GM18858 (cell line): ENCODE measurements around the gene VAV1.
"Not testable (repeated sequence)": the region's sequence is repeated elsewhere in the genome, so short reads cannot be mapped to it uniquely, and the experiment has no call there.

Experiments
- ATAC-seq: cut with Tn5 transposase; IDR thresholded peaks from one replicate; pipeline ENCODE4 v1.9.1; 2021; ENCODE audit not compliant: unreplicated experiment

The VAV1 gene

DNA sequence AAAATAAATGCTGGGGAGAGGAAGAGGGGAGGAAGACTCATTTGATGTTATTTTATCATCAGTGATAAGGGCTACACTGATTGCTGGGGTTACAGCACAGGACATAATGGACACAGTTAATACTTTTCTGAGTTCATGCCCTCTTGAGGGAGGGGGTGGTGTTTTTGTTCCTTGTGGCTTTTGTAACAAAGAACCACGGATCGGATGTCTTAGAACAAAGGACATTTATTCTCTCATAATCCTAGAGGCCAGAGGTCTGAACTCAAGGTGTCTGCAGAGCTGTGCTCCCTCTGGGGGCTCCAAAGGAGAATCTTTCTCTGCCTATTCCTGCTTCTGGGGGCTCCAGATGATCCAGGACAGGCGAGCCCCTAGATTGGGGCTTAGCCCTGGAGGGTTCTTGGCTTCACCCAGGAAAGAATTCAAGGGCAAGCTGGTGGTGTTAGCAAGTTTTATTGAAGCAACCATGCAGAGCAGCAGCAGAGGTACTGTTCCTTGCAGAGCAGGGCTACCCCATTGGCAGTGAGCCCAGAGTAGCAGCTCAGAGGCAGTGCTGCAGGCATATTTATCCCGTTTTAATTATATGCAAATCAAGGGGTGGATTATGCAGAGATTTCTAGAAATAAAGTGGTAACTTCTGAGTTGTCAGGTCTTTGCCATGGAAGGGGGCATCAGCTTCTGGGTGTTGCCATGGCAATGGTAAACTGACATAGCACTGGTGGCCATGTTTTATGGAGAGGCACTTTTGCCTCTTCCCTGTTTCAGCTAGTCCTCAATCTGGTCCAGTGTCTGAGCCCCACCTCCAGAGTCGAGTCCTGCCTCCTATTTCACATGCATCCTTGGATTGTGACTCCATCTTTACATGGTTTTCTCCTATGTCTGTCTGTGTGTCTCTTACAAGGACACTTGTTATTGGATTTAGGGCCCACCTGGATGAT, 18.0 kb downstream of the VAV1 start:
- ATAC-seq, result no peak

DNA sequence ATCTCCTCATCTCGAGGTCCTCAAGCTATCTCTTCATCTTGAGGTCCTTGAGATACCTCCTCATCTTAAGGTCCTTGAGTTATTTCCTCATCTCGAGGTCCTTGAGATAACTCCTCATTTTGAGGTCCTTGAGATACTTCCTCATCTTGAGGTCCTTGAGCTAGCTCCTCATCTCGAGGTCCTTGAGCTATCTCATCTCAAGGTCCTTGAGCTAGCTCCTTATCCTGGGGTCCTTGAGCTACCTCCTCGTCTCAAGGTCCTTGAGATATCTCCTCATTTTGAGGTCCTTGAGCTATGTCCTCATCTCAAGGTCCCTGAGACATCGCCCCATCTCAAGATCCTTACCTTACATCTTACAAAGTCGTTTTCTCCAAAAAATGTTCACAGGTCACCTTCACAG, 18.7 kb downstream of the VAV1 start:
- ATAC-seq, result no peak

DNA sequence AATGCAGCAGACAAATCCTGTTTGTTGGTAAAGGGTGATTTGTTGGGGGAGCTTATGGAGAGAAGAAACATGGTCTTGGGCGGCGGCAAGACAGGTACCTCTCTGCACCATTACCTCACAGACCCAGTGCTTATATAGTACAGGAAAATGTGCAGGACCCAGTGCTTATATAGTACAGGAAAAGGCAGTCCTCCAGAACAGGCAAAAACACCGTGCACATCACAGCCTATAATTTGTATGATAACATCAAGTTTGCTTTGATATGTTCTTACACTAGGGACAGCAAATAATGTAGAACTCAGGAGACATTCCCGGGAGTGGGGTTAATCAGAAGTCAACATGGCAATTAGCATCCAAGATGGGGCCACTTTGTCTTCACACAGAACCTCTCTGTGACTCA, 20.9 kb downstream of the VAV1 start:
- no peak for ATAC-seq

DNA sequence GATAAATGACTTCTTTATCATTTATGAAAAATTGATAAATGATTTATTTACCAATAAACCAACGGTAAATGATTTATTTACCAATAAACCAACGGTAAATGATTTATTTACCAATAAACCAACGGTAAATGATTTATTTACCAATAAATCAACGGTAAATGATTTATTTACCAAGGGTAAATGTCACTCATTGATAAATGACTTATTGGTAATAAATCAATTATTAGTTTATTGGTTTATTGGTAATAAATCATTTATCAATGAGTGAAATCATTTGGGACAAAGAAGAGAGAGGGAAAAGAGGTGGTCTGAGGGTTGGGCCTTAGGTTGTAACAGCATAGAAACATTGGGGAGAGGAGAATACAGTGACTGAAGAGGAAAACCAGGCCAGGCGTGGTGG, 21.5 kb downstream of the VAV1 start:
- no peak for ATAC-seq

DNA sequence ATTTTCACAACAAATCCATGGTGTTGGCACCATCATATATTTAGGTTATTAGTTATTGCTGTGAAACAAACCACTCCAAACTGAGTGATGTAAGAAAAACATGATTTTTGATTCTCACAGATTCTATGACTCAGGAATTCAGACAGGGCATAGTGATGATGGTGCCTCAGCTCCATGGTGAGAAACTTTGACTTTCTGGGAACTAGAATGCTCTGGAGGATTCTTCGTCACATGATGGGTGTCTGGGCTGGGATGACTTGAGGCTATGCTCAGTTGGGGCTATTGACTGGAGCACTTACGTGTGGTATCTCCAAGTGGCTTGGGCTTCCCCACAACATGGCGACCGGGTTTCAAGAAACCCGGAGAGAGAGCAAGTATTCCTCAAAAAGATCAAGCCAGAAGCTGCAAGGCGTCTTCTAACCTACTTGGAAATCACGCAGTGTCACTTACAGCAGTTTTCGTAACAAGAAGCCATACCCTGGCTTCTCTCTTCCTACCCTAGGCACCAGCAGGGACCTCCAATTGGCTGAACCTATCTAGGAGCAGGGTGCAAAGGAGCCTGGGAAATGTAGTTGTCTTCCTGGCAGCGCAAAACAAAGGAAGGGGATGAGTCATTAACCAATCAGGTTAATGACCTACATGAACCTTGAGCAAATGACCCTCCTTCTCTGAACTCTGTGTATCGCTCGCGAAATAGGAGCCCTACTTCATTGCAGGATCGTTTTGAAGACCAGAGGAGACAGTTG, 22.4 kb downstream of the VAV1 start:
- ATAC-seq, result no peak

DNA sequence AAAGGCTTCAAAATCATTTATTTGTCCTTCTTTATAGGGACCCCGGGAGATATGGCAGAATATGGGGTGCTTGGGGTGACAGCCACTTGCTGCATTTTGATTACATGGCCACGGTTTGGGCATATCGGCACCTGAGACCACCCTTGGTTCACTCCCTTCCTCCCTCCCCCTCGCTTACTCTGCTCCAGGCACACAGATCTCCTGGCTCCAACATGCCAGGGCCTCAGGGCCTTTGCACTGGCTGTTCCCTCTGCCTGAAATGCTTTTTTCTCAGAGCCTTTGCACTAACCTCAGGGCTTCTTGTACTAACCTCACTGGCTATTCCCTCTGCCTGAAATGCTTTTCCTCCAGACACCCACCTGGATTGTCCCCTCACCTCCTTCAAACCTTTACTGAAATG, 23.8 kb downstream of the VAV1 start:
- no peak for ATAC-seq

DNA sequence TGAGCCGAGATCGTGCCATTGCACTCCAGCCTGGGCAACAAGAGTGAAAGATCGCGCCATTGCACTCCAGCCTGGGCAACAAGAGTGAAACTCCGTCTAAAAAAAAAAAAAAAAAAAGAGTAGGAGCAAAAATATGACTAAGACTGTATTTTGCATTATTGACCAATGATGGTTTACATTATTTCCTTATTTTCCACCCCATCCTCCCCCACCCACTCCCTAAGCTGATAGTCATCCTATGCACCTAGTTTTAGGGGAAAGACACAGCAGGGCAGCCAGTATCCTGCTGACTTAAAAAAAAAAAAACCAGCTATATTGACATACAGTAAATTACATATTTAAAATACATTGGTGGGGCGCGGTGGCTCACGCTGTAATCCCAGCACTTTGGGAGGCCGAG, 25.1 kb downstream of the VAV1 start:
- no peak for ATAC-seq

DNA sequence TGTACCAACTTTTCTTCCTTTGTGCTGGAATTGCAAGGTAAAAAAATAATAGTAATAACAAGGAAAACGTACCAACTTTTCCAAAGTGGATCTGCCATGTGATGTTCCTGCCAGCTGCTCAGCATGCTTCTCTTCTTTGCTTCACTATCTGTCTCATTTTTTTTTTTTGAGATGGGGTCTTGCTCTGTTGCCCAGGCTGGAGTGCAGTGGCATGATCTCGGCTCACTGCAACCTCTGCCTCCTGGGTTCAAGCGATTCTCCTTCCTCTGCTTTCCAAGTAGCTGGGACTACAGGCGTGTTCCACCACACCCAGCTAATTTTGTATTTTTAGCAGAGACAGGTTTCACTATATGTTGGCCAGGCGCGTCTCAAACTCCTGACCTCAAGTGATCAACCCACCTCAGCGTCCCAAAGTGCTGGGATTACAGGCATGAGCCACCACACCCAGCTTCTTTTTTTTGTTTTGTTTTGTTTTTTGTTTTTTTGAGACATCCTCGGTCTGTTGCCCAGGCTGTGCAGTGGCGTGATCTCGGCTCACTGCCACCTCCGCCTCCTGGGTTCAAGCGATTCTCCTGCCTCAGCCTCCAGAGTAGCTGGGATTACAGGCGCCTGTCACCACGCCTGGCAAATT, 27.8 kb downstream of the VAV1 start:
- ATAC-seq, result not testable (repeated sequence)

DNA sequence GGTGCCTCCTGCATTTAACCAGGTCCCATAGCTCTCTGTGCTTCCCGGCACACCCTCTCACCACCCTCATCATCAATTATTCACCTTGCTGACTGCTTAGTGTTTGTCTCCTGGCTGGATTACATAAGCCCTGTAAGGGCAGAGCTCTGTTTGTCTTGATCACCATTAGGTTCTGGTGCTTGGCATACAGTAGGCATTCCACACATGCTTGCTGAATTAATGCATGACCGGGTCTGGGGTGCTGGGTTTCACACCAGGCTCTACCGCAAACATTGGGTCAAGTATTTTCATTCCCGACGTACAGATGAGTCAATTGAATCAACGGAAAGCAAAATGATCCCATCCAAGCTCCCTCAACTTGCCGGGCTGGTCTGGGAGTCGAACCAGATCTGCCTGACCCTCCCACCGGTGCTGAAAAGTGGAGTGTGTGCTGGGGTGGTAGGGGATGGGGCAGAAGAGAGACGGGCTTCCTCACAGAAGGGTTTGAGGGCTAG, 28.5 kb downstream of the VAV1 start:
- ATAC-seq, result no peak

DNA sequence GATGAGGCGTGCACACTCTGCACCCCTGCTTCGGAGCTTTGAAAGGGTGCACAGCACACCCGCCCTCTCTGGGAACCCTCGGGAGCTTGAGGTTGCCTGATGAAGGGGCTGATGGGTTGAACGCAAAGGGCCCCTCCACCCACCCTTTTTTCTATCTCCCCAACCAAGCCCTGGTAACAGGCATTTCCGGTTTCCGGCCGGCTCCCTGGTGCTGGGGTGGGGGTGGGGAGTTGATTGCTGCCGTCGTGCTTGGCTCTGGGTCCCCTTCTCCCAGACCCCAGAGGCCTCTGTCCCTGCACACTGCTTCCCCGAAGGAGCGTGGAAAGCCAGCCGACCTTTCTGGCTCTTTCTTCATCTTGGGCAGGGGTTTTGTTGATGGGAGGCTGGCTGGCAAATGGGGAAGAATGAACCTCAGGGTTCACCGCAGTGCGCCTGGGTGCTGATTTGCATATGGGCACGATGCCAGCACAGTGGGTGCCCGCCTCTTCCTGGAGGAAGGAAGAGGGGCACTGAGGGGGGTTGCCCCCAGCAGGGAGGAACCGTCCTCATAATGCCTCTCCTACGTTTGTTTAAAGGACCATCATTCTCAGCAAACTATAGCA, 29.1 kb downstream of the VAV1 start:
- ATAC-seq, result no peak

DNA sequence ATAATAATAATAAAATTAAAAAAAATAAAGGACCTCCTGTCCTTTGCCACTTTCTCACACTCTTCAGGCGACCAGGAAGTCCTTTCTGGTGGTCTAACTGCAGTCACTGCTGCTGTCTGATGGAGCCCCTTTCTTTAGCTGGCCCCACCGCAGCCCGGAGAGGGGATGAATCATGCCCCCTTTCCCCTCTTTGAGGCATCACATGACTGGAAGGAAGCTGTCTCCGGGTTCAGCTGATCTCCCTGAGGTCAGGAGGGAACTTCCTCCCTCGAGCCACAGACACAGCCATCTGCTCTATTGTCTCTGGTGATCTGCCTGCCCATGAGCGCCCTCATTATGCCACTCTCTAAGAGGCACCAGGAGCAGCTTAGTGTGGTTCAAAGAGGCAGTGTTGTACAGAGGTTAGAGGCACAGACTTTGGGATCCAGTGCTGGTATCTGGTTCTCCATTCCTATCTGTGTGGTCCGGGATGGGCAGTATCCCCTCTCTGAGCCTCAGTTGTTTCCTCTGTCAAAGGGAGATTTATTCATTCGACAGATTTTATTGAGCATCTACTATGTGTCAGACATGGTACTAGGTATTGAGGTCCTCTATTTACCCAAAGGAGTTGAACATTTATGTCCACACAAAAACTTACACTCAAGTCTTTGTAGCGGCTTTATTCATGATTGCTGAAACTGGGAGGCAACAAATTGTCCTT, 30.0 kb downstream of the VAV1 start:
- no peak for ATAC-seq

DNA sequence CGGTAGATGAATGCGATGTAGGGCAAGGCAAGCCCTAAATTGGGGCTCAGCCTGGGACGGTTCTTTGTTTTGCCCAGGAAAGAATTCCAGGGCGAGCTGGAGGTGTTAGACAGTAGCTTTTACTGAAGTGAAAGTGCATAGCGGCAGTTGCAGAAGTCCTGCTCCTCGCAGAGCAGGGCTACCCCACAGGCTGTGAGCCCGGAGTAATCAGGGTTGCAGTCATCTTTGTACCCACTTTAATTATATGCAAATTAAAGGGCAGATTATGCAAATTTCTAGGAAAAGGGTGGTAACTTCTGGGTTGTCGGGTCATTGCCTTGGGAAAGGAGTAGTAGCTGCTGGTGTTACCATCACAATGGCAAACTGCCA, 30.5 kb downstream of the VAV1 start:
- ATAC-seq, result no peak

DNA sequence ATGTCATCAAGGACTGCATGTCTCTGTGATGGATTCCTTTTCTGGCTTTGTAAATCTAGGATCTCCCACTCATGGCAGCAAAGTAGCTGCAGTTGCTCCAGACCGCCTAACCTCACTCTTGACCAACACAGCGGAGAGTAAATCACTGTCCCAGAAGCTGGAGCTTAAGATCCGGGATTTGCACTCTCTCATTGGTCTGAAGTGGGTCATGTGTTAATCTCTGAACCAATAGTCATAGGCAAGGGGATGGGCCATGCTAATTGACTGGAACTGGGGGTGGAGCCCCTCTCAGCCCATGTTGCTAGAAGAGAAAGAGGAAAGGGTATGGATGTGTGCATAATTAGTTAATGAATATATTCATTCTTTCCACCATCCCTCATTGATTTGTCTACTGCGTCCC, 34.0 kb downstream of the VAV1 start:
- no peak for ATAC-seq

DNA sequence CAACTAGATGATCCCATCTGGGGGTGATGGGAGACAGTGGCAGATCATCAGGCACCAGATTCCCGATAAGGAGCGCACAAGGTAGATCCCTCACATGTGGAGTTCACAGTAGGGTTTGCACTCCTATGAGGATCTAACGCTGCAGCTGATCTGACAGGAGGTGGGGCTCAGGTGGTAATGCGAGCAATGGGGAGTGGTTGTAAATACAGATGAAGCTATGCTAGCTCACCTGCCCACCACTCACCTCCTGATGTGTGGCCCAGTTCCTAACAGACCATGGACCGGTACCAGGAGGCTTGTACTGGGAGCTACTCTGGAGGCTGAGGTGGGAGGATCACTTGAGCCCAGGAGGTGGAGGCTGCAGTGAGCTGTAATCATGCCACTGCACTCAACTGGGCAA, 34.8 kb downstream of the VAV1 start:
- no peak for ATAC-seq

DNA sequence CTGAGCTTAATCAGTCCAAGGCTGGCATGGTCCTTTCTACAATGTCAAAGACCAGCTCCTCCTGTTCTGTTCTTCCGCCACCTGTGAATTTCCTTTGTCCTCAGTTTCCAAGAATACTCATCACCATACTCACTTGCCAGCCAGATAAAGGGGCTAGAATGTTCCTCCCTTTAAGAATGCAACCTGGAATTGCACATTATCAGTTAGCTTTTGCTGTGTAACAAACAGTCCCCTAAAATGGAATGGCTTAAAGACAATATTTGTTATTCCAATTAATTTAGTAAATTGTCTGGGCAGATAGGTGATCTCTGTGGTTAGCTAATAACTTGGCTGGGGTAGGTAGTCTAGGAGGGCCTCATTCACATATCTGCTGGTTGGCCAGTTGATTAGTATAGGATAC, 36.0 kb downstream of the VAV1 start:
- no peak for ATAC-seq

DNA sequence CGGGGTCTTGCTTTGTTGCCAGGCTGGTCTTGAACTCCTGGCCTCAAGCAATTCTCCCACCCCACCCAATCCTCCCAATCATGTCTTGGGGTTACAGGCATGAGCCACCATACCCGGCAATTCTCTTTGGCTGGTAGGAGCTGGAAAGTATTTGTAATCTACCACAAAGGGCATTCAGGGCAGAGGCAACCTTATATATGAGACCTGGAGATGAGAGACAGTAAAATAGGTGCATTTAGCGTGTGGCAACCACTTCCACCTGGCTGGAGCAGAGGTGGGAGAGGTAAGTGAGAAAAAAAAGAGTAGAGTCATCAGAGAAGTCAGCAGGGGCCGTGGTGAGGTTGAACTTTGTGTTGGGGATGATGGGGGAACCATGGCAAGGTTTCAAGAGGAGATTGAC, 36.8 kb downstream of the VAV1 start:
- ATAC-seq, result no peak

DNA sequence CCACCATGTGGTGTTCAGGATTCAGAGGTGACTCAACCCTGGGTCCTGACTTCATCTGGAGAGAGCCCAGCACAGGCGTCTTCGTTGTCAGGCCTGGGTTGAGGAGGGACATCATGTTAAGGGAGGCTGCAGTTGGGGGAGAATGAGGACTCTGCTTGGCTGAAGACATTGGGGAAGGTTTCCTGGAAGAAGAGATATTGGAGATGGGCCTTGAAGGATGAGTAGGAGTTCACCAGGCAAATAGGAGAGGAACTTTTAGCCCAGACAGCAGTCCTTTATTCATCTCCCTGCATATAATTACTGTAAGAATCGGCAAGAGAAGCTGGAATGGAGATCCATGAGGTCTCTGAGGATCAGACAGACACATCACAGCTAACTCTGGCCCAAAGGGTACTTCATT, 38.9 kb downstream of the VAV1 start:
- no peak for ATAC-seq

DNA sequence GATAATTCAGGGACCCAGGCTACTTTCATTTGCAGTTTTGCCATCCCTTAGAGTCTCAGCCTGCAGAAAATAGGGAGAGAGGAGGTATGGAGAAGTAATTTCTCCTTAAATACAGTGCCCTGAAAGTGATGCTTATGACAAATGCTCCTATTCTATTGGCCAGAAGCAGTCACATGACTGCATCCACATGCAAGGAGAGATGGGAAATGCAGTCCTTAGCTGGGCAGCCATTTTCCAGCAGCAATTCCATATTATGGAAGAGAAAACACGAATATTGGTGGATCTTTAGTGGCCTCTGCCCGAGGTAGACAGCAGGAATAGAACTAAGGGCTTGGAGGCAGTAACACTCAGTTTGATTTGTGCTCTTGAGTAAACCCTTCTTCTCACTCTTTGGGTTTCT, 39.4 kb downstream of the VAV1 start:
- no peak for ATAC-seq

DNA sequence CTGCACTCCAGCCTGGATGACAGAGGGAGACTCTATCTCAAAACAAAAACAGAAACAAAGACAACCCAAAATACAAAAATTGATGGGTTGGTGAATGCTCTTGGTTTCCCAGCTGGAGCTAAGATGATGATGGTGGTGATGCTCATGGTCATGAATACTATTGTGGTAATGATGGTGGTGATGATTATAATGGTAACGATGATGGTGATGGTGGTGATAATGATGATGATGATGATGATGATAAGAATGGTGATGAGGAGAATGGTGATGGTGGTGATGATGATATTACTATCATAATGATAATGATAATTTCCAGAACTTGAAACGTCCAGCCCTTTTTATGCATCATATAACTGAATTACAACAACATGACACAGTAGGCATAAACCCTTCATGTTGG, 40.1 kb downstream of the VAV1 start:
- ATAC-seq, result no peak

DNA sequence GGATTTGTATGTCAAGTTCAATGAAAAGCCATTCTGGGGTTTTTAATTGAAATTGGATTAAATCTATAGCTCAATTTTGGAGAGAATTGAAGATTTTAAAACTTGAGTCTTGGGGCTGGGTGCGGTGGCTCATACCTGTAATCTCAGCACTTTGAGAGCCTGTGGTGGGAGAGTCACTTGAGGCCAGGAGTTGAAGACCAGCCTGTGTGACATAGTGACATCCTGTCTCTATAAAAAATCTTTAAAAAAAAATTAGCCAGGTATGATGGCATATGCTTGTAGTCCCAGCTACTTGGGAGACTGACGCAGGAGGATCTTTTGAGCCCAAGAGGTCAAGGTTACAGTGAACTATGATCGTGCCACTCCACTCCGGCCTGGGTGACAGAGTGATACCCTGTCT, 41.2 kb downstream of the VAV1 start:
- no peak for ATAC-seq

DNA sequence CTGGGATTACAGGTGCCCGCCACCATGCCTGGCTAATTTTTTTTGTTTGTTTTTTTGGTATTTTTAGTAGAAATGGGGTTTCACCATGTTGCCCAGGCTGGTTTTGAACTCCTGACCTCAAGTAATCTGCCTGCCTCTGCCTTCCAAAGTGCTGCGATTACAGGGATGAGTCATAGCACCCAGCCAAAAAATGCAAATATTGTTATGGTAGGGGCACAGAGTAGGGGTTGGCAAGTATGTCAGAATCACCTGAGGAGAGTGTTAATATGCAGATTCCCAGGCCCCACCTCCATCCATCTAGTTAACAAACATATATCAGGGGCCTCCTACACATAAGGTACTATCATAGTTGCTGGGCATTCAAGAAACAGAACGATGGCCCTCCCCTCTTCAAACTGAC, 44.7 kb downstream of the VAV1 start:
- no peak for ATAC-seq
